Hepatocyte (in vitro differentiated cells): ENCODE results near the gene PTS. TPM values are rescaled to one million over a fixed set of nuclear protein-coding genes. Genes with fewer than 3 reads are reported as not detected.
A peak's percentile ranks its signal among the peaks of the same experiment; 100 is the strongest.

Source experiments
- DNase-seq: peaks from one replicate; pipeline ENCODE4 v3.0.0-alpha.2; 2016; ENCODE audit warnings: low spot score
- H2AFZ ChIP-seq: fragments of 200-600 bp; sonication (generic); 2 replicates; pipeline ENCODE4 v1.6.0; 2016; ENCODE audit warnings: antibody characterized with exemption, mild to moderate bottlenecking
- H3K27ac ChIP-seq: fragments of 200-600 bp; sonication (generic); 2 replicates; pipeline ENCODE4 v1.5.1; 2016; ENCODE audit warnings: mild to moderate bottlenecking
- H3K27me3 ChIP-seq: fragments of 200-600 bp; sonication (generic); 2 replicates; pipeline ENCODE4 v1.6.1; 2016
- H3K36me3 ChIP-seq: fragments of 200-600 bp; sonication (generic); replicated peaks from 2 replicates; pipeline ENCODE4 v1.5.1; 2016; ENCODE audit warnings: low read depth; ENCODE audit not compliant: insufficient read depth
- H3K4me1 ChIP-seq: fragments of 200-600 bp; sonication (generic); 2 replicates; pipeline ENCODE4 v1.5.1; 2016; ENCODE audit warnings: mild to moderate bottlenecking, moderate library complexity; ENCODE audit not compliant: insufficient read depth
- H3K4me2 ChIP-seq: fragments of 200-600 bp; sonication (generic); 2 replicates; pipeline ENCODE4 v1.6.0; 2016
- H3K4me3 ChIP-seq: fragments of 200-600 bp; sonication (generic); 2 replicates; pipeline ENCODE4 v1.5.1; 2016; ENCODE audit warnings: mild to moderate bottlenecking
- H3K79me2 ChIP-seq: fragments of 200-600 bp; sonication (generic); 2 replicates; pipeline ENCODE4 v1.6.0; 2017; ENCODE audit warnings: mild to moderate bottlenecking
- H3K9me2 ChIP-seq: fragments of 200-600 bp; sonication (generic); replicated peaks from 2 replicates; pipeline ENCODE4 v1.6.0; 2017; ENCODE audit warnings: mild to moderate bottlenecking; ENCODE audit not compliant: insufficient read depth
- H3K9me3 ChIP-seq: fragments of 200-600 bp; sonication (generic); 2 replicates; pipeline ENCODE4 v1.5.1; 2016; ENCODE audit warnings: low read depth, mild to moderate bottlenecking
- H4K20me1 ChIP-seq: fragments of 200-600 bp; sonication (generic); 2 replicates; pipeline ENCODE4 v1.6.0; 2016; ENCODE audit warnings: mild to moderate bottlenecking; ENCODE audit not compliant: insufficient read depth, poor library complexity, severe bottlenecking
- CTCF ChIP-seq: fragments of 200-600 bp; sonication (generic); IDR thresholded peaks from 2 replicates; pipeline ENCODE4 v1.5.1; 2016; ENCODE audit warnings: antibody characterized with exemption, mild to moderate bottlenecking; ENCODE audit not compliant: poor library complexity
- EZH2 ChIP-seq: fragments of 200-600 bp; sonication (generic); IDR thresholded peaks from 2 replicates; pipeline ENCODE4 v1.6.1; 2016; ENCODE audit warnings: antibody characterized with exemption, mild to moderate bottlenecking, borderline replicate concordance
- EZH2phosphoT487 ChIP-seq: fragments of 200-600 bp; sonication (generic); IDR thresholded peaks from one replicate; pipeline ENCODE4 v1.6.1; 2018; ENCODE audit warnings: antibody characterized with exemption, mild to moderate bottlenecking, low read depth, moderate library complexity; ENCODE audit not compliant: unreplicated experiment, severe bottlenecking
- WGBS: methylation state at CpG from one replicate; pipeline ENCODE4 v1.1.6; 2016; ENCODE audit warnings: low lambda C conversion rate; ENCODE audit errors: missing lambda C conversion rate; 5-methylcytosine and 5-hydroxymethylcytosine counted together
- polyA plus RNA-seq: library from polyadenylated mRNA; unstranded; fragments of >200 nt; fragmentation: Nextera tagmentation; extraction: Ambion mirVana; gene quantifications from 2 replicates; pipeline ENCODE4 v1.2.1, GENCODE V29; 2016
- total RNA-seq: library from RNA; depleted of rRNA; stranded (reverse); fragments of >200 nt; gene quantifications from 2 replicates; pipeline ENCODE4 v1.2.3, GENCODE V29; 2014

PTS gene
- total and polyA plus RNA-seq, 2 experiments from 2014 or later = 44.3 to 84.6 TPM

DNA sequence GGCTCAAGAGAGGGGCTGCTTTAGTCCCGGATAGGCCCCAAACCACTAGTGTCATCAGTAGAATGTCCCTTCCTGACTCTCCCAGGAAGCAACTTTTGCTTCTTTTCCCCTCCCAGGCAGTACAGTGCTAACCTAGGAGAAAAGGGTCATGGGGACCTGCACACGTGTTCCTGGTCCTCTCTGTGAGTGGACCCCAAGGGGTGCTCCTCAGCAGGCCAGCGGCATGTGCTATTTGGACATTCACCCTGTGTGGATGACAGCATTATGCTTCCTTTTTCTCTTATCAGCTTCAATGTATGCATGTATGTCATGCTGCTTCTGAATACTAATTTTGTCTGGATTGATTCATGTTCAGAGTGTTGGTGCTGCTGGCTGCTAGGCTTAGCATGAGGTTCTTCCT, 52.6 kb downstream of the PTS start:
- H3K79me2 ChIP-seq = no peaks in the 10 kb centered on the region
- H3K4me1 ChIP-seq = peaks cover 7% of the 10 kb centered on the region
- no peak overlapping the region for H2AFZ ChIP-seq
- no peak for DNase-seq
- no peak overlapping the region for H3K27ac ChIP-seq
- no peaks in the 10 kb centered on the region for H3K36me3 ChIP-seq
- no peak for TF ChIP-seq CTCF
- no peak for TF ChIP-seq EZH2phosphoT487
- no peak for TF ChIP-seq EZH2
- 68% methylated on average over 3 of the region's 3 CpGs for WGBS
- H3K9me3 ChIP-seq = no peaks in the 10 kb centered on the region
- H4K20me1 ChIP-seq = no peaks in the 10 kb centered on the region
- no peaks in the 10 kb centered on the region for H3K9me2 ChIP-seq
- no peak overlapping the region for H3K4me2 ChIP-seq
- no peak overlapping the region for H3K4me3 ChIP-seq
- no peaks in the 10 kb centered on the region for H3K27me3 ChIP-seq

GRCh38 chr11:112279901-112280267, 53.7 kb downstream of the PTS start:
- no peaks in the 10 kb centered on the region for H3K36me3 ChIP-seq
- H3K79me2 ChIP-seq = no peaks in the 10 kb centered on the region
- no peaks in the 10 kb centered on the region for H3K9me3 ChIP-seq
- H3K4me3 ChIP-seq = no peak overlapping the region
- peak overlapping the region; percentile 88 for H3K4me2 ChIP-seq
- H4K20me1 ChIP-seq = no peaks in the 10 kb centered on the region
- no peaks in the 10 kb centered on the region for H3K27me3 ChIP-seq
- DNase-seq = peak; percentile 79
- peak overlapping the region; percentile 89 for H2AFZ ChIP-seq
- no peak overlapping the region for H3K27ac ChIP-seq
- 3% methylated on average over 12 of the region's 15 CpGs for WGBS
- peaks cover 7% of the 10 kb centered on the region for H3K4me1 ChIP-seq
- TF ChIP-seq CTCF (peak; percentile 92), EZH2phosphoT487 (no peak)
- no peaks in the 10 kb centered on the region for H3K9me2 ChIP-seq

DNA sequence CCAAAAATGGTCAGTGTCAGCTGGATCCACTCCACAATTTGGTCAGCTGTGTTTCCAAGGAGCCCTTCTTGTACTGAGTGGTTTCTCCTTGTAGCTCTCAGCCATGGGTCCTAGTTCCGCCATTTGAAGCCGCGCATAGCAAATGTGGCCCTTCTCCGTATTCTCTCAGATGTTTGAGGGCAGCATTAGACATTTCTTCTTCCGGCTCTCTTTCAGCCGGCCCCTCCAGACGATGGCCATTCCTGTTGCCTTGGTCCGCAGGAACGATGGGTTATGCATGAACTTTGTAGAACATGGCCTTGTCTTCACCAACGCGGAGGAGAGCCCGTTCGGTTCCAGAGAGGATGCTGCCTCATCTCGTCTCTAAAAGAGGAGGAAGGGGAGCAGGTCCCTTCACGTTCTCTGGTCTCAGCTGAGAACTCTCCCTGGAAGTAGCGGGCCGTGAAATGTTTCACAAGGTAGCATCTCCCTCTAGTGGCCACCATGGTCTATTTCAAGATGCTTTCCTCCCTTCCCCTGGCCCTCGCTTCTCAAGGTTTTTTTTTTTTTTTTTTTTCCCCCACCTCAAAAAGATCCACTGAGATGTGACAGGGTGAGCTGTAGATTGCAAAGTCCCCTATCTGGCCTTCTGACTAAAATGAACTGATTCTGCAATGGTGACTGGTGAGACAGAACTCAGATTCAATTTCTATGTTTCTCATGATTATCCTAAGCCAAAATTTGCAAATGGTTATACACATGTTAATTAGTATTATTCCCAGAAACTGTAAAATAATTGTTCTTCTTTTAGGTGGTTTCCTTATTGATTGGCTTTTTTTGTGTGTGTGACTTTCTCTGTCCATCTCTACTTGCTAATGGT, 54.3 kb downstream of the PTS start:
- peak; percentile 74 for TF ChIP-seq CTCF
- TF ChIP-seq EZH2phosphoT487 = no peak
- peak; percentile 92 for DNase-seq
- H3K27me3 ChIP-seq = no peaks in the 10 kb centered on the region
- H3K79me2 ChIP-seq = no peaks in the 10 kb centered on the region
- no peaks in the 10 kb centered on the region for H3K9me2 ChIP-seq
- H3K9me3 ChIP-seq = no peaks in the 10 kb centered on the region
- peak overlapping the region; percentile 88 for H3K4me2 ChIP-seq
- 15% methylated on average over 18 of the region's 18 CpGs for WGBS
- no peaks in the 10 kb centered on the region for H3K36me3 ChIP-seq
- H2AFZ ChIP-seq = peak overlapping the region; percentile 89
- H4K20me1 ChIP-seq = no peaks in the 10 kb centered on the region
- no peak overlapping the region for H3K27ac ChIP-seq
- H3K4me3 ChIP-seq = no peak overlapping the region
- H3K4me1 ChIP-seq = peaks cover 7% of the 10 kb centered on the region
